ENCODE measurements around the gene CMSS1.

CMSS1 gene

DNA sequence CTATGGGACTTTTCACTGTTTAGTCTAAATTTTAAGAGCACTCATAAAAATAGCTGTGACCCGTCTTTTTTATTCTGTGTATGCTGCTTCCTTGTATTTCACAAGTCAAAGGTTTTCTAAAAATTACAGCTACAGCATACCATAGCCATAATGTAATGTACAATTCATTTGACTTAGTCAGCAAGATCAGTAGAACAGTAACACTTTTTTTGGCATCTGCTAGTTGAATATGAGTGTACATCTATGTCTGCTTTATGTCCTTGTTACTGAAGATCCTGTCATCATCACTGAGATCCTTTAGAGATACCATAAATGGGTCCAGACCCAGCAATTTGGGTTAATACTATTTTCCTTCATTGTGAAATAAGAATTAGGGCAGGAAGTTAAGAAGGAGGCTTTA lies 42.2 kb downstream of the CMSS1 start:
- TF ChIP-seq BHLHE40 (IDR thresholded peaks at IDR 0.05; ENCODE audit: borderline replicate concordance) (no peak), FOXK2 (IDR thresholded peaks at IDR 0.05) (no peak), HDGF (IDR thresholded peaks at IDR 0.05; ENCODE audit: borderline replicate concordance) (no peak), SP1 (IDR thresholded peaks at IDR 0.05) (no peak), CTBP1 (IDR thresholded peaks at IDR 0.05; ENCODE audit: borderline replicate concordance) (no peak), FOXA1 (IDR thresholded peaks at IDR 0.05) (no peak), SUZ12 (IDR thresholded peaks at IDR 0.05) (no peak)
- TF ChIP-seq, protein P1, sequence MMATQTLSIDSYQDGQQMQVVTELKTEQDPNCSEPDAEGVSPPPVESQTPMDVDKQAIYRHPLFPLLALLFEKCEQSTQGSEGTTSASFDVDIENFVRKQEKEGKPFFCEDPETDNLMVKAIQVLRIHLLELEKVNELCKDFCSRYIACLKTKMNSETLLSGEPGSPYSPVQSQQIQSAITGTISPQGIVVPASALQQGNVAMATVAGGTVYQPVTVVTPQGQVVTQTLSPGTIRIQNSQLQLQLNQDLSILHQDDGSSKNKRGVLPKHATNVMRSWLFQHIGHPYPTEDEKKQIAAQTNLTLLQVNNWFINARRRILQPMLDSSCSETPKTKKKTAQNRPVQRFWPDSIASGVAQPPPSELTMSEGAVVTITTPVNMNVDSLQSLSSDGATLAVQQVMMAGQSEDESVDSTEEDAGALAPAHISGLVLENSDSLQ (IDR thresholded peaks at IDR 0.05), result no peak
- no peak for DNase-seq (ENCODE audit: extremely low spot score)
- ChIA-PET POLR2A (interaction anchor here (1.5 kb wide), 1 partner anchor 16 kb away, joined by 3 read pairs; no protein-coding TSS in a partner anchor), CTCF (no interaction called here)

GRCh38 chr3:99861216-99861615 lies 43.6 kb downstream of the CMSS1 start:
- TF ChIP-seq SUZ12 (IDR thresholded peaks at IDR 0.05) (no peak), NFRKB (IDR thresholded peaks at IDR 0.05) (no peak), BHLHE40 (IDR thresholded peaks at IDR 0.05; ENCODE audit: borderline replicate concordance) (no peak), LEF1 (IDR thresholded peaks at IDR 0.05; ENCODE audit: borderline replicate concordance) (no peak), L3MBTL2 (conservative IDR thresholded peaks at IDR 0.05) (no peak), CTBP1 (IDR thresholded peaks at IDR 0.05; ENCODE audit: borderline replicate concordance) (no peak), ZNF384 (IDR thresholded peaks at IDR 0.05) (no peak), FOXA1 (IDR thresholded peaks at IDR 0.05) (no peak), FOXK2 (IDR thresholded peaks at IDR 0.05) (no peak), FOXM1 (IDR thresholded peaks at IDR 0.05; ENCODE audit: borderline replicate concordance) (no peak), ELF4 (IDR thresholded peaks at IDR 0.05) (no peak), TARDBP (IDR thresholded peaks at IDR 0.05) (no peak), SP1 (IDR thresholded peaks at IDR 0.05) (no peak), HDGF (IDR thresholded peaks at IDR 0.05; ENCODE audit: borderline replicate concordance) (no peak), ARNT (IDR thresholded peaks at IDR 0.05) (no peak)
- TF ChIP-seq, protein P1 (IDR thresholded peaks at IDR 0.05), result no peak
- POLR2A ChIA-PET, result no interaction called here
- DNase-seq (ENCODE audit: extremely low spot score), result no peak
- CTCF ChIA-PET, result no interaction called here

- ChIA-PET POLR2A (no interaction called here), CTCF (no interaction called here)
- no peak for TF ChIP-seq BHLHE40 (IDR thresholded peaks at IDR 0.05; ENCODE audit: borderline replicate concordance)
- no peak for TF ChIP-seq NFRKB (IDR thresholded peaks at IDR 0.05)
- TF ChIP-seq FOXK2 (IDR thresholded peaks at IDR 0.05), result no peak
- TF ChIP-seq, protein P1 (IDR thresholded peaks at IDR 0.05), result no peak
- TF ChIP-seq HDGF (IDR thresholded peaks at IDR 0.05; ENCODE audit: borderline replicate concordance), result no peak
- no peak for TF ChIP-seq ZNF384 (IDR thresholded peaks at IDR 0.05)
- no peak for DNase-seq (ENCODE audit: extremely low spot score)
Observed at GRCh38 chr3:99862208-99862607, 44.5 kb downstream of the CMSS1 start.

- TF ChIP-seq, protein P1 (IDR thresholded peaks at IDR 0.05), result no peak
- TF ChIP-seq BHLHE40 (IDR thresholded peaks at IDR 0.05; ENCODE audit: borderline replicate concordance) (no peak), CTBP1 (IDR thresholded peaks at IDR 0.05; ENCODE audit: borderline replicate concordance) (no peak), ZNF384 (IDR thresholded peaks at IDR 0.05) (no peak), FOXK2 (IDR thresholded peaks at IDR 0.05) (no peak), SUZ12 (IDR thresholded peaks at IDR 0.05) (no peak)
- DNase-seq (ENCODE audit: extremely low spot score), result no peak
- CTCF ChIA-PET, result no interaction called here
- POLR2A ChIA-PET, result no interaction called here
Observed at GRCh38 chr3:99863002-99863401, 45.3 kb downstream of the CMSS1 start.

DNA sequence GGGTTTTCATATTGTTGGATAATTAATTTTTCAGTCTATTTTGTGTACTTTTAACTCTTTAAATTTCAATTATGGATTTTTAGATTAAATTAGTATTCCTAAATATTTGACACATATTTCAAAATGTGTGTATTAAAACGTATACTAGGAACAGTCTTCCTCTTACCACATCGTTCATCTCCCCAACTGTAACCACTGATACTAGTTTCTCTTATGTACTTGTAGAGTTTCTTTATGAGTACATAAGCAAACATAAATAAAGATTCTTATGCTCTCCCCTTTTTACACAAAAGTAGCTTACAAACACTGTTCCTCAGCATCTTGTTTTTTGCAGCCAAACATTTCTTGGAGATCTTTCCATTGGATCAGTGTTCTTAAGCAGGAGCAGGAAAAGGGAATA lies 45.9 kb downstream of the CMSS1 start:
- DNase-seq (ENCODE audit: extremely low spot score), result no peak
- TF ChIP-seq ARNT (IDR thresholded peaks at IDR 0.05), result no peak
- no peak for TF ChIP-seq TARDBP (IDR thresholded peaks at IDR 0.05)
- TF ChIP-seq FOXA1 (IDR thresholded peaks at IDR 0.05), result no peak
- no peak for TF ChIP-seq FOXK2 (IDR thresholded peaks at IDR 0.05)
- no peak for TF ChIP-seq SUZ12 (IDR thresholded peaks at IDR 0.05)
- ChIA-PET CTCF (no interaction called here), POLR2A (interaction anchor here (0.6 kb wide), 1 partner anchor 46 kb away, joined by 3 read pairs; the partner anchor contains the start of gene CMSS1)

- TF ChIP-seq CTBP1 (IDR thresholded peaks at IDR 0.05; ENCODE audit: borderline replicate concordance), result no peak
- no peak for TF ChIP-seq LEF1 (IDR thresholded peaks at IDR 0.05; ENCODE audit: borderline replicate concordance)
- TF ChIP-seq FOXA1 (IDR thresholded peaks at IDR 0.05), result no peak
- TF ChIP-seq L3MBTL2 (conservative IDR thresholded peaks at IDR 0.05), result no peak
- no peak for TF ChIP-seq TARDBP (IDR thresholded peaks at IDR 0.05)
- TF ChIP-seq BHLHE40 (IDR thresholded peaks at IDR 0.05; ENCODE audit: borderline replicate concordance), result no peak
- TF ChIP-seq ARNT (IDR thresholded peaks at IDR 0.05), result no peak
- no peak for TF ChIP-seq FOXK2 (IDR thresholded peaks at IDR 0.05)
- TF ChIP-seq ELF4 (IDR thresholded peaks at IDR 0.05), result no peak
- POLR2A ChIA-PET, result interaction anchor here (0.6 kb wide), 1 partner anchor 46 kb away, joined by 3 read pairs; the partner anchor contains the start of gene CMSS1
- no peak for DNase-seq (ENCODE audit: extremely low spot score)
- CTCF ChIA-PET, result no interaction called here
Observed at GRCh38 chr3:99864289-99864688, 46.6 kb downstream of the CMSS1 start.
